Measurements from ENCODE around the gene LAMB3.

Gene LAMB3

GRCh38 chr1:209589440-209589839, 62.8 kb downstream of the LAMB3 start:
- POLR2A ChIA-PET, result no interaction called here
- Histone ChIP-seq H3K9me3 (ENCODE audit: control extremely low read depth in 1 of 5, control insufficient read depth in 4 of 5, insufficient read depth in 2 of 5, low read depth in 1 of 5, low read length in 4 of 5) (no peaks in the 10 kb centered on the region), H3K36me3 (ENCODE audit: control insufficient read depth in 4 of 4, insufficient read depth in 4 of 4, low read length in 3 of 4) (no peaks in the 10 kb centered on the region), H3K4me3 (ENCODE audit: control insufficient read depth in 1 of 7, extremely low read depth in 1 of 7, insufficient read depth in 4 of 7, low read depth in 2 of 7, low read length in 6 of 7) (no peak overlapping the region), H3K27ac (ENCODE audit: insufficient read depth in 1 of 2, low read depth in 1 of 2, low read length in 2 of 2, poor library complexity in 1 of 2, severe bottlenecking in 2 of 2) (no peak overlapping the region), H3K4me1 (ENCODE audit: control extremely low read depth in 1 of 4, control insufficient read depth in 4 of 4, insufficient read depth in 4 of 4, low read length in 3 of 4) (peaks cover 0 to 11% (median 5%) of the 10 kb centered on the region in 4 experiments), H3K27me3 (replicated peaks in 2 of 5; ENCODE audit: control insufficient read depth in 4 of 5, insufficient read depth in 5 of 5, low read length in 4 of 5) (peaks cover 12 to 36% (median 21%) of the 10 kb centered on the region in 5 experiments)
- CTCF ChIA-PET, result interaction anchor here (1.0 to 2.4 kb wide), 4 partner anchors 11 to 34 kb away, joined by 3 to 6 read pairs (median 5); no protein-coding TSS in a partner anchor
- WGBS (ENCODE audit: insufficient coverage), result 100% methylated on average over 2 of the region's 2 CpGs
- no peak for DNase-seq

GRCh38 chr1:209587789-209588188, 64.4 kb downstream of the LAMB3 start:
- 95% methylated on average over 3 of the region's 3 CpGs for WGBS (ENCODE audit: insufficient coverage)
- peaks cover 14 to 53% (median 27%) of the 10 kb centered on the region in 5 experiments for H3K27me3 ChIP-seq (replicated peaks in 2 of 5; ENCODE audit: control insufficient read depth in 4 of 5, insufficient read depth in 5 of 5, low read length in 4 of 5)
- H3K4me1 ChIP-seq (ENCODE audit: control extremely low read depth in 1 of 4, control insufficient read depth in 4 of 4, insufficient read depth in 4 of 4, low read length in 3 of 4), result peaks cover 0 to 11% (median 5%) of the 10 kb centered on the region in 4 experiments
- no peak overlapping the region for H3K27ac ChIP-seq (ENCODE audit: insufficient read depth in 1 of 2, low read depth in 1 of 2, low read length in 2 of 2, poor library complexity in 1 of 2, severe bottlenecking in 2 of 2)
- ChIA-PET POLR2A (no interaction called here), CTCF (interaction anchor here (0.9 to 2.5 kb wide), 3 partner anchors 9 to 42 kb away, joined by 3 to 7 read pairs (median 4); no protein-coding TSS in a partner anchor)
- no peaks in the 10 kb centered on the region for H3K36me3 ChIP-seq (ENCODE audit: control insufficient read depth in 4 of 4, insufficient read depth in 4 of 4, low read length in 3 of 4)
- no peak for DNase-seq
- no peaks in the 10 kb centered on the region for H3K9me3 ChIP-seq (ENCODE audit: control extremely low read depth in 1 of 5, control insufficient read depth in 4 of 5, insufficient read depth in 2 of 5, low read depth in 1 of 5, low read length in 4 of 5)
- H3K4me3 ChIP-seq (ENCODE audit: control insufficient read depth in 1 of 7, extremely low read depth in 1 of 7, insufficient read depth in 4 of 7, low read depth in 2 of 7, low read length in 6 of 7), result no peak overlapping the region

GRCh38 chr1:209586221-209586740, 65.9 kb downstream of the LAMB3 start:
- CTCF ChIA-PET, result interaction anchor here (1.0 to 3.5 kb wide), 5 partner anchors 9 to 21 kb away, joined by 3 to 11 read pairs (median 7); no protein-coding TSS in a partner anchor

GRCh38 chr1:209585672-209586071, 66.6 kb downstream of the LAMB3 start:
- H3K27ac ChIP-seq (ENCODE audit: insufficient read depth in 1 of 2, low read depth in 1 of 2, low read length in 2 of 2, poor library complexity in 1 of 2, severe bottlenecking in 2 of 2), result no peak overlapping the region
- peaks cover 0 to 11% (median 5%) of the 10 kb centered on the region in 4 experiments for H3K4me1 ChIP-seq (ENCODE audit: control extremely low read depth in 1 of 4, control insufficient read depth in 4 of 4, insufficient read depth in 4 of 4, low read length in 3 of 4)
- no peaks in the 10 kb centered on the region for H3K9me3 ChIP-seq (ENCODE audit: control extremely low read depth in 1 of 5, control insufficient read depth in 4 of 5, insufficient read depth in 2 of 5, low read depth in 1 of 5, low read length in 4 of 5)
- no peaks in the 10 kb centered on the region for H3K36me3 ChIP-seq (ENCODE audit: control insufficient read depth in 4 of 4, insufficient read depth in 4 of 4, low read length in 3 of 4)
- DNase-seq, result peak; percentile 24 to 70 (median 59)
- WGBS (ENCODE audit: insufficient coverage), result 2% methylated on average over 18 of the region's 23 CpGs
- POLR2A ChIA-PET, result no interaction called here
- H3K27me3 ChIP-seq (replicated peaks in 2 of 5; ENCODE audit: control insufficient read depth in 4 of 5, insufficient read depth in 5 of 5, low read length in 4 of 5), result peaks cover 18 to 61% (median 30%) of the 10 kb centered on the region in 5 experiments
- CTCF ChIA-PET, result interaction anchor here (0.7 to 3.5 kb wide), 6 partner anchors 11 to 107 kb away, joined by 3 to 11 read pairs (median 6); no protein-coding TSS in a partner anchor
- H3K4me3 ChIP-seq (ENCODE audit: control insufficient read depth in 1 of 7, extremely low read depth in 1 of 7, insufficient read depth in 4 of 7, low read depth in 2 of 7, low read length in 6 of 7), result peak overlapping the region in 2 of 7 experiments; percentile 1 to 19

More at GRCh38 chr1:209586221-209586740, 65.9 kb downstream of the LAMB3 start:
- POLR2A ChIA-PET, result no interaction called here
- no peaks in the 10 kb centered on the region for H3K36me3 ChIP-seq (ENCODE audit: control insufficient read depth in 4 of 4, insufficient read depth in 4 of 4, low read length in 3 of 4)
- no peak overlapping the region for H3K27ac ChIP-seq (ENCODE audit: insufficient read depth in 1 of 2, low read depth in 1 of 2, low read length in 2 of 2, poor library complexity in 1 of 2, severe bottlenecking in 2 of 2)
- 51% methylated on average over 3 of the region's 4 CpGs for WGBS (ENCODE audit: insufficient coverage)
- H3K4me3 ChIP-seq (ENCODE audit: control insufficient read depth in 1 of 7, extremely low read depth in 1 of 7, insufficient read depth in 4 of 7, low read depth in 2 of 7, low read length in 6 of 7), result peak overlapping the region in 1 of 7 experiments; percentile 19
- peaks cover 0 to 11% (median 5%) of the 10 kb centered on the region in 4 experiments for H3K4me1 ChIP-seq (ENCODE audit: control extremely low read depth in 1 of 4, control insufficient read depth in 4 of 4, insufficient read depth in 4 of 4, low read length in 3 of 4)
- H3K9me3 ChIP-seq (ENCODE audit: control extremely low read depth in 1 of 5, control insufficient read depth in 4 of 5, insufficient read depth in 2 of 5, low read depth in 1 of 5, low read length in 4 of 5), result no peaks in the 10 kb centered on the region
- DNase-seq, result peak in 2 of 3 donors; percentile 17 to 28
- H3K27me3 ChIP-seq (replicated peaks in 2 of 5; ENCODE audit: control insufficient read depth in 4 of 5, insufficient read depth in 5 of 5, low read length in 4 of 5), result peaks cover 18 to 61% (median 30%) of the 10 kb centered on the region in 5 experiments

- POLR2A ChIA-PET, result interaction anchor here (0.5 kb wide), 1 partner anchor 748 kb away, joined by 4 read pairs; no protein-coding TSS in a partner anchor
- no peak for DNase-seq
These were observed 67.0 kb downstream of the LAMB3 start for GRCh38 chr1:209585197-209585596.

DNA sequence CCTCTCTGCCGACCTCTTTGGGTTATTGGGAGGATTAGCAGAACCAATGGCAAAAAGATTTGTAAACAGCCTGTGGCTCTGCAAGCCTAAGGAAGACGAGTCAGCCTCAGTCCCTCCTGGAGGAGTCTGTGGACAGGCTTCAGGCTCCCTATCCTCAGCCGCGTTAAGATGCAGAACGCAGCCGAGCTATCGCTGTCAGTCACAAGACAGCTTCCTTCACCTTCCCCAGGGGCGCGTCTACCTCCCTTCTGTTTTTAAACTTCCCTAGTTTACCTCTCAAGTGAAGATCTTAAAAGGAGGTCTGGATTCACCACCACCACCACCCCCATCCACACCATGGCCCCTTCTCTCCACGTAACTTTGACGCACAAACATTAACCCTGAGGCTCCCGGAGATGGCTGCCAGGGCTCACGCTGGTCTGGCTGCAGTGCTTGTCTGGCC, 68.0 kb downstream of the LAMB3 start:
- H3K27me3 ChIP-seq (replicated peaks in 2 of 5; ENCODE audit: control insufficient read depth in 4 of 5, insufficient read depth in 5 of 5, low read length in 4 of 5), result peaks cover 21 to 61% (median 30%) of the 10 kb centered on the region in 5 experiments
- H3K4me1 ChIP-seq (ENCODE audit: control extremely low read depth in 1 of 4, control insufficient read depth in 4 of 4, insufficient read depth in 4 of 4, low read length in 3 of 4), result peaks cover 0 to 11% (median 5%) of the 10 kb centered on the region in 4 experiments
- DNase-seq, result no peak
- no peaks in the 10 kb centered on the region for H3K9me3 ChIP-seq (ENCODE audit: control extremely low read depth in 1 of 5, control insufficient read depth in 4 of 5, insufficient read depth in 2 of 5, low read depth in 1 of 5, low read length in 4 of 5)
- H3K27ac ChIP-seq (ENCODE audit: insufficient read depth in 1 of 2, low read depth in 1 of 2, low read length in 2 of 2, poor library complexity in 1 of 2, severe bottlenecking in 2 of 2), result no peak overlapping the region
- H3K36me3 ChIP-seq (ENCODE audit: control insufficient read depth in 4 of 4, insufficient read depth in 4 of 4, low read length in 3 of 4), result no peaks in the 10 kb centered on the region
- H3K4me3 ChIP-seq (ENCODE audit: control insufficient read depth in 1 of 7, extremely low read depth in 1 of 7, insufficient read depth in 4 of 7, low read depth in 2 of 7, low read length in 6 of 7), result no peak overlapping the region
- CTCF ChIA-PET, result interaction anchor here (0.9 to 4.3 kb wide), 4 partner anchors 13 to 21 kb away, joined by 3 to 17 read pairs (median 9); no protein-coding TSS in a partner anchor
- 52% methylated on average over 12 of the region's 13 CpGs for WGBS (ENCODE audit: insufficient coverage)
- POLR2A ChIA-PET, result no interaction called here

More at GRCh38 chr1:209585197-209585596, 67.0 kb downstream of the LAMB3 start:
- Histone ChIP-seq H3K4me1 (ENCODE audit: control extremely low read depth in 1 of 4, control insufficient read depth in 4 of 4, insufficient read depth in 4 of 4, low read length in 3 of 4) (peaks cover 0 to 11% (median 5%) of the 10 kb centered on the region in 4 experiments), H3K27ac (ENCODE audit: insufficient read depth in 1 of 2, low read depth in 1 of 2, low read length in 2 of 2, poor library complexity in 1 of 2, severe bottlenecking in 2 of 2) (no peak overlapping the region), H3K4me3 (ENCODE audit: control insufficient read depth in 1 of 7, extremely low read depth in 1 of 7, insufficient read depth in 4 of 7, low read depth in 2 of 7, low read length in 6 of 7) (peak overlapping the region in 1 of 7 experiments; percentile 17), H3K27me3 (replicated peaks in 2 of 5; ENCODE audit: control insufficient read depth in 4 of 5, insufficient read depth in 5 of 5, low read length in 4 of 5) (peaks cover 21 to 61% (median 30%) of the 10 kb centered on the region in 5 experiments), H3K9me3 (ENCODE audit: control extremely low read depth in 1 of 5, control insufficient read depth in 4 of 5, insufficient read depth in 2 of 5, low read depth in 1 of 5, low read length in 4 of 5) (no peaks in the 10 kb centered on the region), H3K36me3 (ENCODE audit: control insufficient read depth in 4 of 4, insufficient read depth in 4 of 4, low read length in 3 of 4) (no peaks in the 10 kb centered on the region)
- CTCF ChIA-PET, result interaction anchor here (0.7 to 3.5 kb wide), 5 partner anchors 12 to 108 kb away, joined by 3 to 11 read pairs (median 4); no protein-coding TSS in a partner anchor
- WGBS (ENCODE audit: insufficient coverage), result 69% methylated on average over 5 of the region's 5 CpGs

DNA sequence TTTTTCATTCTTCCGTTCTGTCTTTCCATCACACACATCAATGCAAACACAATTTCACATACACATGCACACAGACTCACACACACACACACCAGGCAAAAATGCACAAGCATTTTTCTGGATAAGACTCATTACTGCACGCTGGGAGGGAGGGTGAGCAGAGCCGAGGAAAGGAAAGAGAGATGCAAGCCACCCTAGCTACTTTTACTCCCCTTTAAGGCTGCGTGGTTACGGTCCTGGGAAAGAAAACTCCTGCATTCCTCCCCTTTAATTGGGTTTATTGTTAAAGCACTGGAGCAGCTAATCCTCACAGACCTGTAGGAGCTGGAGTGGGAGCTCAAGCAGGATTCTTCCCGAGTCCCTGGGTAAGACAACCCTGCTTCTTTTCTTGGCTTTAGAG, 68.8 kb downstream of the LAMB3 start, which contains the start of gene CAMK1G:
Gene CAMK1G, plus strand, starts transcription at position 307 of the 400 bp plus-strand sequence. CDS start 11,270 bp downstream, outside the sequence.
- peaks cover 21 to 56% (median 30%) of the 10 kb centered on the region in 5 experiments for H3K27me3 ChIP-seq (replicated peaks in 2 of 5; ENCODE audit: control insufficient read depth in 4 of 5, insufficient read depth in 5 of 5, low read length in 4 of 5)
- peaks cover 0 to 11% (median 5%) of the 10 kb centered on the region in 4 experiments for H3K4me1 ChIP-seq (ENCODE audit: control extremely low read depth in 1 of 4, control insufficient read depth in 4 of 4, insufficient read depth in 4 of 4, low read length in 3 of 4)
- no peak within 1 kb of the TSS for H3K27ac ChIP-seq (ENCODE audit: insufficient read depth in 1 of 2, low read depth in 1 of 2, low read length in 2 of 2, poor library complexity in 1 of 2, severe bottlenecking in 2 of 2)
- H3K36me3 ChIP-seq (ENCODE audit: control insufficient read depth in 4 of 4, insufficient read depth in 4 of 4, low read length in 3 of 4), result no peaks in the 10 kb centered on the region
- no peak within 1 kb of the TSS for H3K4me3 ChIP-seq (ENCODE audit: control insufficient read depth in 1 of 7, extremely low read depth in 1 of 7, insufficient read depth in 4 of 7, low read depth in 2 of 7, low read length in 6 of 7)
- CTCF ChIA-PET, result interaction anchor here (0.9 to 4.3 kb wide), 7 partner anchors 9 to 108 kb away, joined by 3 to 17 read pairs (median 4); no protein-coding TSS in a partner anchor
- POLR2A ChIA-PET, result no interaction called here
- H3K9me3 ChIP-seq (ENCODE audit: control extremely low read depth in 1 of 5, control insufficient read depth in 4 of 5, insufficient read depth in 2 of 5, low read depth in 1 of 5, low read length in 4 of 5), result no peaks in the 10 kb centered on the region
- peak in 2 of 3 donors; percentile 22 to 45 for DNase-seq
- 11% methylated on average over 2 of the region's 6 CpGs for WGBS (ENCODE audit: insufficient coverage)
